B cell (primary cell): ENCODE data around the gene SLC39A11. TPM values are rescaled to one million over a fixed set of nuclear protein-coding genes. Genes with fewer than 3 reads are reported as not detected.
"Not testable (repeated sequence)": the region's sequence is repeated elsewhere in the genome, so short reads cannot be mapped to it uniquely, and the experiment has no call there.

Experiments
- ATAC-seq: fragments of 200-7000 bp; cut with Tn5 transposase; one replicate; pipeline ENCODE4 v1.10.0; 2021; ENCODE audit warnings: low read depth, mild to moderate bottlenecking, moderate number of reproducible peaks, moderate library complexity
- CTCF ChIA-PET: fragments of 350-600 bp; sonication (Branson Sonifier 250); formaldehyde crosslinking; loops from one replicate; lab custom pipeline; 2021; ENCODE audit warnings: antibody characterized with exemption, inconsistent platforms; lab: Charles Lee
- POLR2A ChIA-PET: fragments of 350-600 bp; sonication (Branson Sonifier 250); formaldehyde crosslinking; loops from one replicate; lab custom pipeline; 2021; ENCODE audit warnings: antibody characterized with exemption; lab: Charles Lee
- DNase-seq: peaks from one replicate; pipeline ENCODE4 v3.0.0; 2013
- H2AFZ ChIP-seq: 2 replicates; pipeline ENCODE4 v1.6.1; 2012; ENCODE audit warnings: mild to moderate bottlenecking, low read depth, low read length; ENCODE audit not compliant: insufficient read depth, poor library complexity, severe bottlenecking
- H3K27ac ChIP-seq, 2 donors: 1 replicate in 1 of 2; 2 replicates in 1 of 2; pipeline ENCODE4 v1.5.1; 2012 to 2013; ENCODE audit warnings: low read length in 2 of 2, mild to moderate bottlenecking in 2 of 2, moderate library complexity in 1 of 2
- H3K27me3 ChIP-seq, 4 experiments: fragments of 200-600 bp in 1 of 4; sonication (generic) in 1 of 4; replicated peaks in 1 of 4; 1 replicate in 2 of 4; 2 replicates in 2 of 4; pipeline versions ENCODE4 v1.6.1 to v1.7.0; 2013 to 2016; ENCODE audit warnings: low read length in 3 of 4, mild to moderate bottlenecking in 2 of 4, mixed read lengths in 1 of 4, moderate library complexity in 1 of 4; ENCODE audit not compliant: insufficient read depth in 4 of 4, control insufficient read depth in 3 of 4; ENCODE audit errors: control extremely low read depth in 1 of 4
- H3K36me3 ChIP-seq, 2 experiments: replicated peaks in 1 of 2; 1 replicate in 1 of 2; 2 replicates in 1 of 2; pipeline versions ENCODE4 v1.6.1 to v1.7.1; 2013; ENCODE audit warnings: low read length in 1 of 2; ENCODE audit not compliant: insufficient read depth in 2 of 2, control insufficient read depth in 1 of 2; ENCODE audit errors: control extremely low read depth in 1 of 2, extremely low read depth in 1 of 2
- H3K4me1 ChIP-seq, 2 donors: fragments of 200-600 bp in 1 of 2; sonication (generic) in 1 of 2; 1 replicate in 1 of 2; 2 replicates in 1 of 2; pipeline versions ENCODE4 v1.5.1 to v1.6.1; 2013 to 2017; ENCODE audit warnings: low read length in 2 of 2; ENCODE audit not compliant: control insufficient read depth in 2 of 2, insufficient read depth in 2 of 2
- H3K4me2 ChIP-seq: replicated peaks from 2 replicates; pipeline ENCODE3; 2012; ENCODE audit warnings: mild to moderate bottlenecking, low read depth, low read length; ENCODE audit not compliant: poor library complexity, severe bottlenecking
- H3K4me3 ChIP-seq, 5 experiments: fragments of 200-600 bp in 1 of 5; sonication (generic) in 1 of 5; 1 replicate in 3 of 5; 2 replicates in 2 of 5; pipeline versions ENCODE4 v1.5.1 to v1.7.0; 2011 to 2016; ENCODE audit warnings: low read length in 4 of 5, mild to moderate bottlenecking in 4 of 5, low read depth in 2 of 5, control low read depth in 1 of 5, moderate library complexity in 1 of 5; ENCODE audit not compliant: insufficient read depth in 1 of 5; ENCODE audit errors: control extremely low read depth in 1 of 5, extremely low read depth in 1 of 5
- H3K79me2 ChIP-seq: fragments of 200-600 bp; sonication (generic); one replicate; pipeline ENCODE4 v1.6.0; 2016; ENCODE audit warnings: low read length; ENCODE audit not compliant: control insufficient read depth, insufficient read depth
- H3K9ac ChIP-seq: fragments of 200-600 bp; sonication (generic); 2 replicates; pipeline ENCODE4 v1.6.1; 2017; ENCODE audit warnings: mild to moderate bottlenecking, low read length, moderate library complexity
- H3K9me3 ChIP-seq, 3 donors: one replicate each; pipeline versions ENCODE4 v1.6.1 to v1.7.1; 2013; ENCODE audit warnings: low read length in 2 of 3; ENCODE audit not compliant: control insufficient read depth in 2 of 3, insufficient read depth in 1 of 3; ENCODE audit errors: control extremely low read depth in 1 of 3
- H4K20me1 ChIP-seq: 2 replicates; pipeline ENCODE4 v1.6.0; 2012; ENCODE audit warnings: mild to moderate bottlenecking, low read length; ENCODE audit not compliant: insufficient read depth, control insufficient read depth, poor library complexity, severe bottlenecking
- H3K27ac Mint-ChIP-seq: one replicate; pipeline ENCODE4 v1.8.0; 2021; ENCODE audit warnings: mixed read lengths
- H3K27me3 Mint-ChIP-seq: one replicate; pipeline ENCODE4 v1.8.0; 2021; ENCODE audit warnings: mixed read lengths
- H3K4me1 Mint-ChIP-seq: one replicate; pipeline ENCODE4 v1.8.0; 2021; ENCODE audit warnings: mixed read lengths
- H3K4me3 Mint-ChIP-seq: one replicate; pipeline ENCODE4 v1.8.0; 2021; ENCODE audit warnings: mixed read lengths
- H3K9me3 Mint-ChIP-seq: one replicate; pipeline ENCODE4 v1.8.0; 2022; ENCODE audit warnings: mixed read lengths; ENCODE audit not compliant: insufficient read depth
- CTCF ChIP-seq: fragments of 200-600 bp; IDR thresholded peaks from one replicate; pipeline ENCODE4 v1.8.0; 2022; ENCODE audit warnings: antibody characterized with exemption, mild to moderate bottlenecking
- EZH2 ChIP-seq: IDR thresholded peaks from 2 replicates; pipeline ENCODE4 v1.6.1; 2012; ENCODE audit warnings: borderline replicate concordance, low read depth, mild to moderate bottlenecking, moderate library complexity, low read length; ENCODE audit not compliant: insufficient read depth, poor library complexity, severe bottlenecking
- WGBS: methylation state at CpG from one replicate; pipeline ENCODE4 v1.1.5; 2013; ENCODE audit warnings: missing lambda C conversion rate; ENCODE audit not compliant: insufficient coverage; 5-methylcytosine and 5-hydroxymethylcytosine counted together
- intact Hi-C: fragments of 100-400 bp; cut with micrococcal nuclease; formaldehyde crosslinking; loops from one replicate; pipeline ENCODE4 v1.10.0; 2022
- polyA plus RNA-seq: library from polyadenylated mRNA; depleted of rRNA; stranded (reverse); fragments of >200 nt; gene quantifications from 2 replicates; pipeline ENCODE4 v1.2.3, GENCODE V29; 2012
- total RNA-seq, 2 donors: library from RNA; stranded (reverse); fragments of 120-200 nt in 1 of 2; gene quantifications; 1 replicate in 1 of 2; 2 replicates in 1 of 2; pipeline versions ENCODE4 v1.2.3 to v1.2.4, GENCODE V29; 2013 to 2022

SLC39A11 gene
- total and polyA plus RNA-seq, 2 donors (not counting 1 experiment from before 2014, with no cell fraction given) = 6.9 to 39.6 TPM

DNA sequence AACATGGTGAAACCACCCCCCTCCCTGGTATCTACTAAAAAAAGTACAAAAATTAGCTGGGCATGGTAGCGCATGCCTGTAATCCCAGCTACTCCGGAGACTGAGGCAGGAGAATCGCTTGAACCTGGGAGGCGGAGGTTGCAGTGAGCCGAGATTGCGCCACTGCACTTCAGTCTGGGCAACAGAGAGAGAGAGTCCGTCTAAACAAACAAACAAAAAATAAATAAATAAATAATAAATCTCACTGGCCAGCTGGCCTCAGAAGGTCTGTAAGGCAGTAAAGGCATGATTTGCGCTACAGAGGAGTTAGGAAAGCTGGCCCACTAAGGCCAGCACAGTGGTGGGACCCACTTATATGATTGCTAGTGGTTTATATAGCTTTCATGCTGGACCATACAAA lies 155.2 kb downstream of the SLC39A11 start:
- ATAC-seq, H3K27me3 ChIP-seq, H3K4me2 ChIP-seq, H2AFZ ChIP-seq, H3K79me2 ChIP-seq, intact Hi-C loops, H3K4me1 Mint-ChIP-seq, H3K9me3 Mint-ChIP-seq, H3K4me1 ChIP-seq, H3K4me3 Mint-ChIP-seq, H3K9ac ChIP-seq, H3K4me3 ChIP-seq, H3K36me3 ChIP-seq, DNase-seq, H3K9me3 ChIP-seq, H3K27ac ChIP-seq, H3K27me3 Mint-ChIP-seq, POLR2A ChIA-PET, H4K20me1 ChIP-seq, CTCF ChIA-PET, H3K27ac Mint-ChIP-seq: not testable (repeated sequence)
- WGBS = 100% methylated on average over 4 of the region's 8 CpGs

DNA sequence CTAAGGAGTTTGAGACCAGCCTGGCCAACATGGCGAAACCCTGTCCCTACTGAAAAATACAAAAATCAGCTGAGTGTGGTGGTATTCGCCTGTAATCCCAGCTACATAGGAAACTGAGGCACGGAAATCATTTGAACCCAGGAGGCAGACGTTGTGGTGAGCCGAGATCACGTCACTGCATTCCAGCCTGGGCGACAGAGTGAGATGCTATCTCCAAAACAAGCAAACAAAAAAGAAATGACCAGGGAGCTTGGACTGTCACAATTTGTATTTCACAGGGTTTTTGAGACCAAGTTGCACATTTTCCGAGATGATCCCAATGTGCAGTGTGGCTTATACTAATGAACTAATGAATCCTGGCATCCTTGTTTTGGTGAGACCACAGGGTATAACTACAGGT lies 156.5 kb downstream of the SLC39A11 start:
- Histone ChIP-seq H3K9me3 (no peaks in the 10 kb centered on the region), H3K36me3 (peaks cover 0 to 1% of the 10 kb centered on the region in 2 experiments), H3K4me3 (no peak overlapping the region), H3K9ac (no peak overlapping the region), H3K4me1 (no peaks in the 10 kb centered on the region), H3K27ac (no peak overlapping the region), H4K20me1 (no peaks in the 10 kb centered on the region), H3K79me2 (no peaks in the 10 kb centered on the region), H2AFZ (no peak overlapping the region), H3K4me2 (no peak overlapping the region), H3K27me3 (no peaks in the 10 kb centered on the region)
- CTCF ChIA-PET = no interaction called here
- Mint-ChIP-seq H3K27me3 (no peaks in the 10 kb centered on the region), H3K4me3 (no peak overlapping the region), H3K4me1 (peaks cover 5% of the 10 kb centered on the region), H3K9me3 (no peaks in the 10 kb centered on the region), H3K27ac (no peak overlapping the region)
- POLR2A ChIA-PET = no interaction called here
- 98% methylated on average over 6 of the region's 8 CpGs for WGBS
- intact Hi-C loops = no loop called here
- ATAC-seq = no peak
- TF ChIP-seq CTCF (no peak), EZH2 (no peak)
- DNase-seq = no peak
